ENCODE results near the gene FAM240B.

The FAM240B gene

DNA sequence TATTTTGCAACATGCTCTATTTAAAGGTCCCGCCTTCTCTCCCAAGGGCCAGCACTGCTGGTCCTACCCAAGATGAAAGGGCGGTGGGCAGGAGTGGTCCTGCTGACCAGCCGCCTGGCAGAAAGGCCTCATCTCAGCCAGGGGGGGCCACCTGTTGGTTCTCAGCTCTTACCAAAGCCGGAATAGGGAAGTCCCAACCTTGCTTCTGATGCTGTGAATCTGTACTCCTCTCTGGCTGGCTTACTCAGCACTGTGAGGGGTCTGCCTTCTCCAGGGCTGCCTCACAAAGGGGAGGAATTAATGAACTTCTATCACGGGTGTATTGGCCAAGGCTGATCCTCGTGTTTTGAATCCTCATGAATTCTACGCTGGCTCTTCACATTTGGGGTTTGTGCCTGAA lies 13.6 kb upstream of the FAM240B start:
- no peaks in the 10 kb centered on the region for H3K4me1 ChIP-seq (ENCODE audit: control insufficient read depth, insufficient read depth, low read depth, low read length)
- WGBS: 92% methylated on average over 7 of the region's 7 CpGs
- peaks cover 0 to 18% of the 10 kb centered on the region in 2 experiments for H3K27me3 ChIP-seq (ENCODE audit: control insufficient read depth in 1 of 2, insufficient read depth in 1 of 2, low read length in 2 of 2)

GRCh38 chr9:38732885-38733284 lies 13.0 kb upstream of the FAM240B start:
- Histone ChIP-seq H3K27me3 (ENCODE audit: control insufficient read depth in 1 of 2, insufficient read depth in 1 of 2, low read length in 2 of 2) (peaks cover 0 to 18% of the 10 kb centered on the region in 2 experiments), H3K4me1 (ENCODE audit: control insufficient read depth, insufficient read depth, low read depth, low read length) (no peaks in the 10 kb centered on the region), H2AK5ac (ENCODE audit: low read length, severe bottlenecking) (no peak overlapping the region), H2BK5ac (ENCODE audit: low read depth, low read length, poor library complexity, severe bottlenecking) (no peak overlapping the region), H4K91ac (ENCODE audit: low read length) (no peak overlapping the region), H3K4me2 (ENCODE audit: low read length, poor library complexity, severe bottlenecking) (no peak overlapping the region), H3K18ac (ENCODE audit: low read depth in 1 of 2, low read length in 2 of 2) (no peak overlapping the region), H3K4ac (ENCODE audit: low read depth in 1 of 2, low read length in 2 of 2) (no peak overlapping the region), H4K8ac (ENCODE audit: low read length) (no peak overlapping the region), H3K4me3 (ENCODE audit: insufficient read depth in 1 of 2, low read depth in 1 of 2, low read length in 2 of 2) (peak overlapping the region in 1 of 2 experiments; percentile 33), H3K9ac (ENCODE audit: low read length) (no peak overlapping the region), H2AFZ (ENCODE audit: low read depth, low read length) (no peak overlapping the region), H3K23ac (ENCODE audit: low read length in 2 of 2) (no peak overlapping the region), H3K79me1 (replicated peaks; ENCODE audit: low read length, poor library complexity, severe bottlenecking) (no peaks in the 10 kb centered on the region), H3K14ac (ENCODE audit: low read length in 2 of 2) (no peak overlapping the region), H2BK15ac (ENCODE audit: low read depth, poor library complexity, severe bottlenecking) (no peak overlapping the region), H3K9me3 (ENCODE audit: control insufficient read depth, low read length) (no peaks in the 10 kb centered on the region), H2BK120ac (ENCODE audit: low read depth, low read length) (no peak overlapping the region), H2BK12ac (ENCODE audit: low read length in 2 of 2) (no peak overlapping the region), H3K36me3 (ENCODE audit: control insufficient read depth in 1 of 2, insufficient read depth in 2 of 2, low read depth in 1 of 2, low read length in 2 of 2) (no peaks in the 10 kb centered on the region), H3K27ac (ENCODE audit: low read length, poor library complexity, severe bottlenecking) (no peak overlapping the region)
- 86% methylated on average over 9 of the region's 11 CpGs for WGBS
- DNase-seq: no peak

More for the DNA sequence above, 13.6 kb upstream of the FAM240B start:
- Histone ChIP-seq H3K27ac (ENCODE audit: low read length, poor library complexity, severe bottlenecking) (no peak overlapping the region), H3K14ac (ENCODE audit: low read length in 2 of 2) (no peak overlapping the region), H2BK15ac (ENCODE audit: low read depth, poor library complexity, severe bottlenecking) (no peak overlapping the region), H2BK5ac (ENCODE audit: low read depth, low read length, poor library complexity, severe bottlenecking) (no peak overlapping the region), H3K36me3 (ENCODE audit: control insufficient read depth in 1 of 2, insufficient read depth in 2 of 2, low read depth in 1 of 2, low read length in 2 of 2) (no peaks in the 10 kb centered on the region), H3K79me1 (replicated peaks; ENCODE audit: low read length, poor library complexity, severe bottlenecking) (no peaks in the 10 kb centered on the region), H3K4me2 (ENCODE audit: low read length, poor library complexity, severe bottlenecking) (no peak overlapping the region), H3K18ac (ENCODE audit: low read depth in 1 of 2, low read length in 2 of 2) (no peak overlapping the region), H3K4ac (ENCODE audit: low read depth in 1 of 2, low read length in 2 of 2) (no peak overlapping the region), H3K4me3 (ENCODE audit: insufficient read depth in 1 of 2, low read depth in 1 of 2, low read length in 2 of 2) (no peak overlapping the region), H4K91ac (ENCODE audit: low read length) (no peak overlapping the region), H2AK5ac (ENCODE audit: low read length, severe bottlenecking) (no peak overlapping the region), H2BK120ac (ENCODE audit: low read depth, low read length) (no peak overlapping the region), H2BK12ac (ENCODE audit: low read length in 2 of 2) (no peak overlapping the region), H3K9ac (ENCODE audit: low read length) (no peak overlapping the region), H3K9me3 (ENCODE audit: control insufficient read depth, low read length) (no peaks in the 10 kb centered on the region), H4K8ac (ENCODE audit: low read length) (no peak overlapping the region), H3K23ac (ENCODE audit: low read length in 2 of 2) (no peak overlapping the region), H2AFZ (ENCODE audit: low read depth, low read length) (no peak overlapping the region)
- no peak for DNase-seq

GRCh38 chr9:38727497-38728001 lies 7.6 kb upstream of the FAM240B start:
- H4K8ac ChIP-seq (ENCODE audit: low read length): no peak overlapping the region
- H3K18ac ChIP-seq (ENCODE audit: low read depth in 1 of 2, low read length in 2 of 2): no peak overlapping the region
- peaks cover 0 to 4% of the 10 kb centered on the region in 2 experiments for H3K27me3 ChIP-seq (ENCODE audit: control insufficient read depth in 1 of 2, insufficient read depth in 1 of 2, low read length in 2 of 2)
- H3K79me1 ChIP-seq (replicated peaks; ENCODE audit: low read length, poor library complexity, severe bottlenecking): no peaks in the 10 kb centered on the region
- H3K4ac ChIP-seq (ENCODE audit: low read depth in 1 of 2, low read length in 2 of 2): no peak overlapping the region
- no peak overlapping the region for H2BK5ac ChIP-seq (ENCODE audit: low read depth, low read length, poor library complexity, severe bottlenecking)
- H3K4me1 ChIP-seq (ENCODE audit: control insufficient read depth, insufficient read depth, low read depth, low read length): peaks cover 1% of the 10 kb centered on the region
- H3K36me3 ChIP-seq (ENCODE audit: control insufficient read depth in 1 of 2, insufficient read depth in 2 of 2, low read depth in 1 of 2, low read length in 2 of 2): no peaks in the 10 kb centered on the region
- H3K23ac ChIP-seq (ENCODE audit: low read length in 2 of 2): no peak overlapping the region
- H2BK15ac ChIP-seq (ENCODE audit: low read depth, poor library complexity, severe bottlenecking): no peak overlapping the region
- no peak overlapping the region for H3K27ac ChIP-seq (ENCODE audit: low read length, poor library complexity, severe bottlenecking)
- no peaks in the 10 kb centered on the region for H3K9me3 ChIP-seq (ENCODE audit: control insufficient read depth, low read length)
- no peak overlapping the region for H2BK12ac ChIP-seq (ENCODE audit: low read length in 2 of 2)
- H3K9ac ChIP-seq (ENCODE audit: low read length): no peak overlapping the region
- no peak overlapping the region for H3K4me3 ChIP-seq (ENCODE audit: insufficient read depth in 1 of 2, low read depth in 1 of 2, low read length in 2 of 2)
- no peak overlapping the region for H3K4me2 ChIP-seq (ENCODE audit: low read length, poor library complexity, severe bottlenecking)
- H2AFZ ChIP-seq (ENCODE audit: low read depth, low read length): no peak overlapping the region
- no peak overlapping the region for H2AK5ac ChIP-seq (ENCODE audit: low read length, severe bottlenecking)
- WGBS: 36% methylated on average over 10 of the region's 10 CpGs
- peak; percentile 37 for DNase-seq
- no peak overlapping the region for H2BK120ac ChIP-seq (ENCODE audit: low read depth, low read length)
- H4K91ac ChIP-seq (ENCODE audit: low read length): no peak overlapping the region
- no peak overlapping the region for H3K14ac ChIP-seq (ENCODE audit: low read length in 2 of 2)

GRCh38 chr9:38724754-38725153 lies 4.8 kb upstream of the FAM240B start:
- Histone ChIP-seq H3K4ac (ENCODE audit: low read depth in 1 of 2, low read length in 2 of 2) (no peak overlapping the region), H4K91ac (ENCODE audit: low read length) (no peak overlapping the region), H2BK15ac (ENCODE audit: low read depth, poor library complexity, severe bottlenecking) (no peak overlapping the region), H3K27me3 (ENCODE audit: control insufficient read depth in 1 of 2, insufficient read depth in 1 of 2, low read length in 2 of 2) (peaks cover 0 to 8% of the 10 kb centered on the region in 2 experiments), H3K9ac (ENCODE audit: low read length) (no peak overlapping the region), H3K4me1 (ENCODE audit: control insufficient read depth, insufficient read depth, low read depth, low read length) (peaks cover 1% of the 10 kb centered on the region), H3K27ac (ENCODE audit: low read length, poor library complexity, severe bottlenecking) (no peak overlapping the region), H3K23ac (ENCODE audit: low read length in 2 of 2) (no peak overlapping the region), H2AK5ac (ENCODE audit: low read length, severe bottlenecking) (no peak overlapping the region), H3K14ac (ENCODE audit: low read length in 2 of 2) (no peak overlapping the region), H3K4me2 (ENCODE audit: low read length, poor library complexity, severe bottlenecking) (no peak overlapping the region), H2BK12ac (ENCODE audit: low read length in 2 of 2) (no peak overlapping the region), H2AFZ (ENCODE audit: low read depth, low read length) (no peak overlapping the region), H4K8ac (ENCODE audit: low read length) (no peak overlapping the region), H3K36me3 (ENCODE audit: control insufficient read depth in 1 of 2, insufficient read depth in 2 of 2, low read depth in 1 of 2, low read length in 2 of 2) (no peaks in the 10 kb centered on the region), H3K9me3 (ENCODE audit: control insufficient read depth, low read length) (no peaks in the 10 kb centered on the region), H2BK120ac (ENCODE audit: low read depth, low read length) (no peak overlapping the region), H3K4me3 (ENCODE audit: insufficient read depth in 1 of 2, low read depth in 1 of 2, low read length in 2 of 2) (no peak overlapping the region), H2BK5ac (ENCODE audit: low read depth, low read length, poor library complexity, severe bottlenecking) (no peak overlapping the region), H3K18ac (ENCODE audit: low read depth in 1 of 2, low read length in 2 of 2) (no peak overlapping the region), H3K79me1 (replicated peaks; ENCODE audit: low read length, poor library complexity, severe bottlenecking) (no peaks in the 10 kb centered on the region)
- WGBS: 90% methylated on average over 5 of the region's 10 CpGs
- DNase-seq: no peak

Data from mesenchymal stem cell (in vitro differentiated cells and primary cell).